WTC11 (cell line): ENCODE data around the gene EDARADD. TPM values are rescaled to one million over a fixed set of nuclear protein-coding genes. Genes with fewer than 3 reads are reported as not detected.

ENCODE experiments used
- ATAC-seq: fragments of 200-7000 bp; cut with Tn5 transposase; 2 replicates; pipeline ENCODE4 v1.10.0; 2021; ENCODE audit warnings: mild to moderate bottlenecking, moderate library complexity
- CTCF ChIA-PET: fragments of 300-600 bp; sonication (Branson Sonifier 250); formaldehyde crosslinking; loops from one replicate; lab custom pipeline; 2021; ENCODE audit warnings: antibody characterized with exemption; lab: Charles Lee
- POLR2A ChIA-PET: fragments of 350-600 bp; sonication (Branson Sonifier 250); formaldehyde crosslinking; loops from one replicate; lab custom pipeline; 2021; ENCODE audit warnings: antibody characterized with exemption; lab: Charles Lee
- DNase-seq: peaks from one replicate; pipeline ENCODE4 v3.0.0; 2021; ENCODE audit warnings: low spot score
- H3K27ac Mint-ChIP-seq: 2 replicates; pipeline ENCODE4 v1.8.0; 2021; ENCODE audit warnings: mixed read lengths
- H3K27me3 Mint-ChIP-seq: 2 replicates; pipeline ENCODE4 v1.8.0; 2021; ENCODE audit warnings: low read depth, mild to moderate bottlenecking, moderate library complexity, mixed read lengths
- H3K36me3 Mint-ChIP-seq: 2 replicates; pipeline ENCODE4 v1.8.0; 2021; ENCODE audit warnings: mixed read lengths
- H3K4me1 Mint-ChIP-seq: 2 replicates; pipeline ENCODE4 v1.8.0; 2022; ENCODE audit warnings: mixed read lengths
- H3K4me3 Mint-ChIP-seq: 2 replicates; pipeline ENCODE4 v1.8.0; 2021; ENCODE audit warnings: mild to moderate bottlenecking, moderate library complexity, mixed read lengths
- H3K9me3 Mint-ChIP-seq: 2 replicates; pipeline ENCODE4 v1.8.0; 2021; ENCODE audit warnings: mixed read lengths
- AR ChIP-seq: fragments of 250-450 bp; sonication (Bioruptor Pico); IDR thresholded peaks from 2 replicates; pipeline ENCODE4 v1.9.0; 2021; ENCODE audit warnings: mild to moderate bottlenecking
- ATF2 ChIP-seq: sonication (generic); formaldehyde crosslinking; IDR thresholded peaks from 2 replicates; pipeline ENCODE4 v1.8.1; 2022; ENCODE audit warnings: low read depth, missing genetic modification reagents, borderline replicate concordance
- CBFB ChIP-seq: sonication (generic); formaldehyde crosslinking; IDR thresholded peaks from 2 replicates; pipeline ENCODE4 v1.8.1; 2022; ENCODE audit warnings: mild to moderate bottlenecking, low read depth, missing genetic modification reagents
- CREM ChIP-seq: sonication (generic); formaldehyde crosslinking; IDR thresholded peaks from 2 replicates; pipeline ENCODE4 v1.8.1; 2022; ENCODE audit warnings: mild to moderate bottlenecking, missing genetic modification reagents, moderate library complexity
- E2F5 ChIP-seq: sonication (generic); formaldehyde crosslinking; IDR thresholded peaks from 2 replicates; pipeline ENCODE4 v1.8.1; 2022; ENCODE audit warnings: mild to moderate bottlenecking, moderate library complexity, missing genetic modification reagents
- FOXK1 ChIP-seq: sonication (generic); formaldehyde crosslinking; IDR thresholded peaks from 2 replicates; pipeline ENCODE4 v1.8.0; 2022; ENCODE audit warnings: mild to moderate bottlenecking, moderate library complexity, missing genetic modification reagents
- FOXP1 ChIP-seq: sonication (generic); formaldehyde crosslinking; IDR thresholded peaks from 2 replicates; pipeline ENCODE4 v1.8.0; 2022; ENCODE audit warnings: missing genetic modification reagents, mild to moderate bottlenecking, moderate library complexity, borderline replicate concordance
- HMGXB4 ChIP-seq: sonication (generic); formaldehyde crosslinking; IDR thresholded peaks from 2 replicates; pipeline ENCODE4 v1.8.1; 2023; ENCODE audit warnings: mild to moderate bottlenecking, moderate library complexity, missing genetic modification reagents
- JAZF1 ChIP-seq: fragments of 250-450 bp; sonication (Bioruptor Pico); IDR thresholded peaks from 2 replicates; pipeline ENCODE4 v1.9.0; 2021; ENCODE audit warnings: moderate library complexity, mild to moderate bottlenecking, inconsistent platforms
- KAT7 ChIP-seq: sonication (generic); formaldehyde crosslinking; IDR thresholded peaks from 2 replicates; pipeline ENCODE4 v1.8.1; 2023; ENCODE audit warnings: missing genetic modification reagents, mild to moderate bottlenecking, borderline replicate concordance
- SP1 ChIP-seq: sonication (generic); formaldehyde crosslinking; conservative IDR thresholded peaks from 2 replicates; pipeline ENCODE4 v1.8.1; 2022; ENCODE audit warnings: missing genetic modification reagents
- ZNF263 ChIP-seq: sonication (generic); formaldehyde crosslinking; IDR thresholded peaks from 2 replicates; pipeline ENCODE4 v1.8.1; 2022; ENCODE audit warnings: low read depth, mild to moderate bottlenecking, moderate library complexity, missing genetic modification reagents
- ZNF317 ChIP-seq: sonication (generic); formaldehyde crosslinking; IDR thresholded peaks from 2 replicates; pipeline ENCODE4 v1.8.1; 2023; ENCODE audit warnings: low read depth, mild to moderate bottlenecking, moderate library complexity, missing genetic modification reagents, borderline replicate concordance
- ZNF416 ChIP-seq: fragments of 250-450 bp; sonication (Bioruptor Pico); IDR thresholded peaks from 2 replicates; pipeline ENCODE4 v1.9.0; 2021; ENCODE audit warnings: mild to moderate bottlenecking, inconsistent platforms
- ZNF423 ChIP-seq: fragments of 250-450 bp; sonication (Bioruptor Pico); IDR thresholded peaks from 2 replicates; pipeline ENCODE4 v2.1.2; 2022; ENCODE audit warnings: mild to moderate bottlenecking, moderate library complexity
- total RNA-seq: library from RNA; stranded (reverse); gene quantifications from 3 replicates; pipeline ENCODE4 v1.2.3, GENCODE V29; 2021
- TF ChIP-seq, protein P1 (sequence below): sonication (generic); formaldehyde crosslinking; IDR thresholded peaks from 2 replicates; pipeline ENCODE4 v1.8.1; 2022; ENCODE audit warnings: low read depth, mild to moderate bottlenecking, moderate library complexity, missing genetic modification reagents, borderline replicate concordance
- TF ChIP-seq, protein P2 (sequence below): sonication (generic); formaldehyde crosslinking; IDR thresholded peaks from 2 replicates; pipeline ENCODE4 v1.8.0; 2023; ENCODE audit warnings: missing genetic modification reagents
- TF ChIP-seq, protein P3 (sequence below): sonication (generic); formaldehyde crosslinking; IDR thresholded peaks from 2 replicates; pipeline ENCODE4 v1.8.1; 2023; ENCODE audit warnings: mild to moderate bottlenecking, missing genetic modification reagents, moderate library complexity
- TF ChIP-seq, protein P4 (sequence below): sonication (generic); formaldehyde crosslinking; IDR thresholded peaks from 2 replicates; pipeline ENCODE4 v1.8.1; 2023; ENCODE audit warnings: mild to moderate bottlenecking, missing genetic modification reagents

EDARADD gene
- total RNA-seq, 1 experiment from 2014 or later, result 5.0 TPM

GRCh38 chr1:236395230-236395946 is 1.3 kb downstream of the EDARADD start:
- no peaks in the 10 kb centered on the region for H3K36me3 Mint-ChIP-seq
- no peaks in the 10 kb centered on the region for H3K9me3 Mint-ChIP-seq
- CTCF ChIA-PET, result interaction anchor here (1.9 kb wide), 1 partner anchor 56 kb away, joined by 9 read pairs; no protein-coding TSS in a partner anchor
- TF ChIP-seq FOXP1 (CRISPR knock-in tag) (peak; percentile 73), JAZF1 (CRISPR knock-in tag) (no peak), CBFB (CRISPR knock-in tag) (no peak), HMGXB4 (CRISPR knock-in tag) (peak; percentile 65; the same call in 1 of the 2 replicates), SP1 (CRISPR knock-in tag) (peak; percentile 27; the same call in 1 of the 2 replicates), ZNF423 (peak; percentile 76), ZNF317 (peak; percentile 18; the same call in 1 of the 2 replicates), ZNF263 (0 out of 2 replicates have a peak, but pooled peaks have one; percentile 33), ZNF416 (CRISPR knock-in tag) (no peak), CREM (CRISPR knock-in tag) (0 out of 2 replicates have a peak, but pooled peaks have one; percentile 20), FOXK1 (CRISPR knock-in tag) (no peak; the same call in 1 of the 2 replicates), AR (CRISPR knock-in tag) (no peak), KAT7 (CRISPR knock-in tag) (peak; percentile 51; the same call in 1 of the 2 replicates), E2F5 (CRISPR knock-in tag) (peak; percentile 42; the same call in 1 of the 2 replicates), ATF2 (CRISPR knock-in tag) (no peak)
- TF ChIP-seq, protein P1, sequence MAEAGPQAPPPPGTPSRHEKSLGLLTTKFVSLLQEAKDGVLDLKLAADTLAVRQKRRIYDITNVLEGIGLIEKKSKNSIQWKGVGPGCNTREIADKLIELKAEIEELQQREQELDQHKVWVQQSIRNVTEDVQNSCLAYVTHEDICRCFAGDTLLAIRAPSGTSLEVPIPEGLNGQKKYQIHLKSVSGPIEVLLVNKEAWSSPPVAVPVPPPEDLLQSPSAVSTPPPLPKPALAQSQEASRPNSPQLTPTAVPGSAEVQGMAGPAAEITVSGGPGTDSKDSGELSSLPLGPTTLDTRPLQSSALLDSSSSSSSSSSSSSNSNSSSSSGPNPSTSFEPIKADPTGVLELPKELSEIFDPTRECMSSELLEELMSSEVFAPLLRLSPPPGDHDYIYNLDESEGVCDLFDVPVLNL, result 0 out of 2 replicates have a peak, but pooled peaks have one; percentile 2
- TF ChIP-seq, protein P2, sequence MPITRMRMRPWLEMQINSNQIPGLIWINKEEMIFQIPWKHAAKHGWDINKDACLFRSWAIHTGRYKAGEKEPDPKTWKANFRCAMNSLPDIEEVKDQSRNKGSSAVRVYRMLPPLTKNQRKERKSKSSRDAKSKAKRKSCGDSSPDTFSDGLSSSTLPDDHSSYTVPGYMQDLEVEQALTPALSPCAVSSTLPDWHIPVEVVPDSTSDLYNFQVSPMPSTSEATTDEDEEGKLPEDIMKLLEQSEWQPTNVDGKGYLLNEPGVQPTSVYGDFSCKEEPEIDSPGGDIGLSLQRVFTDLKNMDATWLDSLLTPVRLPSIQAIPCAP (CRISPR knock-in tag), result 0 out of 2 replicates have a peak, but pooled peaks have one; percentile 40
- TF ChIP-seq, protein P3, sequence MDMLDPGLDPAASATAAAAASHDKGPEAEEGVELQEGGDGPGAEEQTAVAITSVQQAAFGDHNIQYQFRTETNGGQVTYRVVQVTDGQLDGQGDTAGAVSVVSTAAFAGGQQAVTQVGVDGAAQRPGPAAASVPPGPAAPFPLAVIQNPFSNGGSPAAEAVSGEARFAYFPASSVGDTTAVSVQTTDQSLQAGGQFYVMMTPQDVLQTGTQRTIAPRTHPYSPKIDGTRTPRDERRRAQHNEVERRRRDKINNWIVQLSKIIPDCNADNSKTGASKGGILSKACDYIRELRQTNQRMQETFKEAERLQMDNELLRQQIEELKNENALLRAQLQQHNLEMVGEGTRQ (CRISPR knock-in tag), result no peak
- TF ChIP-seq, protein P4, sequence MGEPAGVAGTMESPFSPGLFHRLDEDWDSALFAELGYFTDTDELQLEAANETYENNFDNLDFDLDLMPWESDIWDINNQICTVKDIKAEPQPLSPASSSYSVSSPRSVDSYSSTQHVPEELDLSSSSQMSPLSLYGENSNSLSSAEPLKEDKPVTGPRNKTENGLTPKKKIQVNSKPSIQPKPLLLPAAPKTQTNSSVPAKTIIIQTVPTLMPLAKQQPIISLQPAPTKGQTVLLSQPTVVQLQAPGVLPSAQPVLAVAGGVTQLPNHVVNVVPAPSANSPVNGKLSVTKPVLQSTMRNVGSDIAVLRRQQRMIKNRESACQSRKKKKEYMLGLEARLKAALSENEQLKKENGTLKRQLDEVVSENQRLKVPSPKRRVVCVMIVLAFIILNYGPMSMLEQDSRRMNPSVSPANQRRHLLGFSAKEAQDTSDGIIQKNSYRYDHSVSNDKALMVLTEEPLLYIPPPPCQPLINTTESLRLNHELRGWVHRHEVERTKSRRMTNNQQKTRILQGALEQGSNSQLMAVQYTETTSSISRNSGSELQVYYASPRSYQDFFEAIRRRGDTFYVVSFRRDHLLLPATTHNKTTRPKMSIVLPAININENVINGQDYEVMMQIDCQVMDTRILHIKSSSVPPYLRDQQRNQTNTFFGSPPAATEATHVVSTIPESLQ (CRISPR knock-in tag), result no peak
- no peak overlapping the region for H3K27ac Mint-ChIP-seq
- peak overlapping the region; percentile 98 for H3K4me3 Mint-ChIP-seq
- POLR2A ChIA-PET, result interaction anchor here (0.5 to 0.6 kb wide), 2 partner anchors 122 to 139 kb away, joined by 3 to 7 read pairs; no protein-coding TSS in a partner anchor
- DNase-seq, result peak; percentile 62
- H3K27me3 Mint-ChIP-seq, result peaks cover 31% of the 10 kb centered on the region
- ATAC-seq, result peak; percentile 76
- H3K4me1 Mint-ChIP-seq, result peaks cover 29% of the 10 kb centered on the region
